Neural cell (in vitro differentiated cells): ENCODE data around the gene SEZ6L2. TPM values are rescaled to one million over a fixed set of nuclear protein-coding genes. Genes with fewer than 3 reads are reported as not detected.
"Not testable (repeated sequence)": the region's sequence is repeated elsewhere in the genome, so short reads cannot be mapped to it uniquely, and the experiment has no call there.

Experiments
- H2AFZ ChIP-seq: fragments of 200-600, 300-800 bp; sonication (generic), shearing (Covaris generic); 2 replicates; pipeline ENCODE4 v1.6.0; 2014; ENCODE audit warnings: low read depth, mild to moderate bottlenecking, antibody characterized with exemption, low read length, moderate library complexity
- H3F3A ChIP-seq: fragments of 200-600 bp; shearing (Covaris generic); 2 replicates; pipeline ENCODE4 v1.6.1; 2016; ENCODE audit warnings: mild to moderate bottlenecking, moderate library complexity, mixed read lengths, antibody characterized with exemption, low read length; ENCODE audit not compliant: insufficient read depth, poor library complexity, severe bottlenecking
- H3K27ac ChIP-seq: fragments of 200-600, 300-800 bp; sonication (generic), shearing (Covaris generic); 2 replicates; pipeline ENCODE4 v1.5.1; 2014; ENCODE audit warnings: mild to moderate bottlenecking, low read length, moderate library complexity
- H3K27me3 ChIP-seq: fragments of 300-800, 200-600 bp; sonication (generic), shearing (Covaris generic); 2 replicates; pipeline ENCODE4 v1.6.0; 2014; ENCODE audit warnings: mild to moderate bottlenecking, low read depth, low read length, moderate library complexity; ENCODE audit not compliant: insufficient read depth
- H3K36me3 ChIP-seq: fragments of 300-800, 200-600 bp; sonication (generic), shearing (Covaris generic); 2 replicates; pipeline ENCODE4 v1.5.1; 2014; ENCODE audit warnings: mild to moderate bottlenecking, antibody characterized with exemption, low read length, moderate library complexity; ENCODE audit not compliant: insufficient read depth
- H3K4me2 ChIP-seq: fragments of 300-800, 200-600 bp; sonication (generic), shearing (Covaris generic); 2 replicates; pipeline ENCODE4 v1.6.0; 2014; ENCODE audit warnings: mild to moderate bottlenecking, low read length
- H3K4me3 ChIP-seq: fragments of 300-800, 200-600 bp; sonication (generic), shearing (Covaris generic); 2 replicates; pipeline ENCODE4 v1.5.1; 2014; ENCODE audit warnings: mild to moderate bottlenecking, low read length, moderate library complexity
- H3K79me2 ChIP-seq: fragments of 200-600 bp; shearing (Covaris generic); replicated peaks from 2 replicates; pipeline ENCODE4 v1.6.0; 2014; ENCODE audit warnings: mild to moderate bottlenecking, low read length, moderate library complexity; ENCODE audit not compliant: insufficient read depth
- H3K9ac ChIP-seq: fragments of 300-800, 200-600 bp; sonication (generic), shearing (Covaris generic); 2 replicates; pipeline ENCODE4 v1.6.1; 2016; ENCODE audit warnings: mild to moderate bottlenecking, low read length, mixed read lengths
- H3K9me2 ChIP-seq: fragments of 200-600 bp; shearing (Covaris generic); 2 replicates; pipeline ENCODE4 v1.6.1; 2016; ENCODE audit warnings: mild to moderate bottlenecking, low read length, mixed read lengths; ENCODE audit not compliant: insufficient read depth
- H3K9me3 ChIP-seq: fragments of 200-600, 300-800 bp; sonication (generic), shearing (Covaris generic); 2 replicates; pipeline ENCODE4 v1.6.1; 2016; ENCODE audit warnings: mild to moderate bottlenecking, mixed run types, low read length, moderate library complexity, mixed read lengths
- H4K20me1 ChIP-seq: fragments of 200-600 bp; shearing (Covaris generic); 2 replicates; pipeline ENCODE4 v1.6.1; 2016; ENCODE audit warnings: mild to moderate bottlenecking, mixed run types; ENCODE audit not compliant: insufficient read depth
- EP300 ChIP-seq: fragments of 450-650 bp; conservative IDR thresholded peaks from 2 replicates; pipeline ENCODE4 v1.6.1; 2014; ENCODE audit warnings: antibody characterized with exemption, mild to moderate bottlenecking, moderate library complexity; ENCODE audit not compliant: poor library complexity, severe bottlenecking
- EZH2 ChIP-seq: fragments of 200-600, 300-800 bp; shearing (Covaris generic), sonication (generic); IDR thresholded peaks from 2 replicates; pipeline ENCODE4 v1.6.1; 2014; ENCODE audit warnings: antibody characterized with exemption, low read length, borderline replicate concordance, mild to moderate bottlenecking; ENCODE audit not compliant: insufficient read depth, poor library complexity, severe bottlenecking
- MXI1 ChIP-seq: fragments of 450-650 bp; conservative IDR thresholded peaks from 2 replicates; pipeline ENCODE4 v1.6.1; 2014; ENCODE audit warnings: antibody characterized with exemption, mild to moderate bottlenecking; ENCODE audit not compliant: poor library complexity, severe bottlenecking
- POLR2AphosphoS5 ChIP-seq: IDR thresholded peaks from 2 replicates; pipeline ENCODE4 v1.6.1; 2012
- RAD21 ChIP-seq: fragments of 450-650 bp; conservative IDR thresholded peaks from 2 replicates; pipeline ENCODE4 v1.6.1; 2014; ENCODE audit warnings: antibody characterized with exemption, mild to moderate bottlenecking, moderate library complexity
- SMC3 ChIP-seq: fragments of 450-650 bp; conservative IDR thresholded peaks from 2 replicates; pipeline ENCODE4 v1.6.1; 2014; ENCODE audit warnings: antibody characterized with exemption, mild to moderate bottlenecking, moderate library complexity; ENCODE audit not compliant: poor library complexity
- TAF1 ChIP-seq: IDR thresholded peaks from 2 replicates; pipeline ENCODE4 v1.6.1; 2012; ENCODE audit warnings: low read depth
- polyA plus RNA-seq: library from polyadenylated mRNA; depleted of rRNA; stranded (reverse); fragments of >200 nt; gene quantifications from 2 replicates; pipeline ENCODE4 v1.2.3, GENCODE V29; 2014
- TF ChIP-seq, protein P1 (sequence below): fragments of 450-650 bp; IDR thresholded peaks from 2 replicates; pipeline ENCODE4 v1.5.1; 2014; ENCODE audit warnings: antibody characterized with exemption, mild to moderate bottlenecking, moderate library complexity; ENCODE audit not compliant: poor library complexity, severe bottlenecking
- TF ChIP-seq, protein P2 (sequence below): IDR thresholded peaks from 2 replicates; pipeline ENCODE4 v1.6.1; 2012; ENCODE audit warnings: borderline replicate concordance

Gene SEZ6L2
- polyA plus RNA-seq, 1 donor from 2014 or later = 48.8 TPM

DNA sequence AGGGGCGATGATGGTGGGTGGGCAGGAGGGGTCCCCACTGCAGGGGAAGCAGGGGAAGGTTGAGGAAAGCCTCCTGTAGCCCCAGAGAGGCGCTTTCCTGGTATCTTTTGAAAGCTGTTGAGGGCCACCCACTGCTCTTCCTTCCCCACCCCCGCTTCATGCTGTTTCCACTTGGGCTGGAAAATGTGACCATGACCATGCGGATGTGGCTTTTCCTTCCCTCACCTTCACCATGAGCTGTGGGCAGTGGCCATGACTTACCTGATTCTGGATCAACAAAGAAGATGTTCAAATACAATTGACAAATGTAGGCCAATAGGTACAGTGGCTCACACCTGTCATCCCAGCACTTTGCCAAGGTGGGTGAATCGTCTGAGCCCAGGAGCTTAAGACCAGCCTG lies 65.3 kb downstream of the SEZ6L2 start:
- Histone ChIP-seq H3K9me2 (no peaks in the 10 kb centered on the region), H3K9ac (no peak overlapping the region), H4K20me1 (no peaks in the 10 kb centered on the region), H3F3A (no peaks in the 10 kb centered on the region), H3K79me2 (no peaks in the 10 kb centered on the region), H2AFZ (no peak overlapping the region), H3K27me3 (no peaks in the 10 kb centered on the region), H3K4me2 (no peak overlapping the region), H3K36me3 (no peaks in the 10 kb centered on the region), H3K4me3 (no peak overlapping the region), H3K9me3 (no peaks in the 10 kb centered on the region), H3K27ac (no peak overlapping the region)
- no peak for TF ChIP-seq POLR2AphosphoS5
- TF ChIP-seq RAD21 = no peak
- TF ChIP-seq EZH2 = no peak
- TF ChIP-seq, protein P1, sequence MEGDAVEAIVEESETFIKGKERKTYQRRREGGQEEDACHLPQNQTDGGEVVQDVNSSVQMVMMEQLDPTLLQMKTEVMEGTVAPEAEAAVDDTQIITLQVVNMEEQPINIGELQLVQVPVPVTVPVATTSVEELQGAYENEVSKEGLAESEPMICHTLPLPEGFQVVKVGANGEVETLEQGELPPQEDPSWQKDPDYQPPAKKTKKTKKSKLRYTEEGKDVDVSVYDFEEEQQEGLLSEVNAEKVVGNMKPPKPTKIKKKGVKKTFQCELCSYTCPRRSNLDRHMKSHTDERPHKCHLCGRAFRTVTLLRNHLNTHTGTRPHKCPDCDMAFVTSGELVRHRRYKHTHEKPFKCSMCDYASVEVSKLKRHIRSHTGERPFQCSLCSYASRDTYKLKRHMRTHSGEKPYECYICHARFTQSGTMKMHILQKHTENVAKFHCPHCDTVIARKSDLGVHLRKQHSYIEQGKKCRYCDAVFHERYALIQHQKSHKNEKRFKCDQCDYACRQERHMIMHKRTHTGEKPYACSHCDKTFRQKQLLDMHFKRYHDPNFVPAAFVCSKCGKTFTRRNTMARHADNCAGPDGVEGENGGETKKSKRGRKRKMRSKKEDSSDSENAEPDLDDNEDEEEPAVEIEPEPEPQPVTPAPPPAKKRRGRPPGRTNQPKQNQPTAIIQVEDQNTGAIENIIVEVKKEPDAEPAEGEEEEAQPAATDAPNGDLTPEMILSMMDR = no peak
- TF ChIP-seq TAF1 = no peak
- TF ChIP-seq EP300 = no peak
- TF ChIP-seq, protein P2, sequence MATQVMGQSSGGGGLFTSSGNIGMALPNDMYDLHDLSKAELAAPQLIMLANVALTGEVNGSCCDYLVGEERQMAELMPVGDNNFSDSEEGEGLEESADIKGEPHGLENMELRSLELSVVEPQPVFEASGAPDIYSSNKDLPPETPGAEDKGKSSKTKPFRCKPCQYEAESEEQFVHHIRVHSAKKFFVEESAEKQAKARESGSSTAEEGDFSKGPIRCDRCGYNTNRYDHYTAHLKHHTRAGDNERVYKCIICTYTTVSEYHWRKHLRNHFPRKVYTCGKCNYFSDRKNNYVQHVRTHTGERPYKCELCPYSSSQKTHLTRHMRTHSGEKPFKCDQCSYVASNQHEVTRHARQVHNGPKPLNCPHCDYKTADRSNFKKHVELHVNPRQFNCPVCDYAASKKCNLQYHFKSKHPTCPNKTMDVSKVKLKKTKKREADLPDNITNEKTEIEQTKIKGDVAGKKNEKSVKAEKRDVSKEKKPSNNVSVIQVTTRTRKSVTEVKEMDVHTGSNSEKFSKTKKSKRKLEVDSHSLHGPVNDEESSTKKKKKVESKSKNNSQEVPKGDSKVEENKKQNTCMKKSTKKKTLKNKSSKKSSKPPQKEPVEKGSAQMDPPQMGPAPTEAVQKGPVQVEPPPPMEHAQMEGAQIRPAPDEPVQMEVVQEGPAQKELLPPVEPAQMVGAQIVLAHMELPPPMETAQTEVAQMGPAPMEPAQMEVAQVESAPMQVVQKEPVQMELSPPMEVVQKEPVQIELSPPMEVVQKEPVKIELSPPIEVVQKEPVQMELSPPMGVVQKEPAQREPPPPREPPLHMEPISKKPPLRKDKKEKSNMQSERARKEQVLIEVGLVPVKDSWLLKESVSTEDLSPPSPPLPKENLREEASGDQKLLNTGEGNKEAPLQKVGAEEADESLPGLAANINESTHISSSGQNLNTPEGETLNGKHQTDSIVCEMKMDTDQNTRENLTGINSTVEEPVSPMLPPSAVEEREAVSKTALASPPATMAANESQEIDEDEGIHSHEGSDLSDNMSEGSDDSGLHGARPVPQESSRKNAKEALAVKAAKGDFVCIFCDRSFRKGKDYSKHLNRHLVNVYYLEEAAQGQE = no peak
- TF ChIP-seq SMC3 = no peak
- TF ChIP-seq MXI1 = no peak

DNA sequence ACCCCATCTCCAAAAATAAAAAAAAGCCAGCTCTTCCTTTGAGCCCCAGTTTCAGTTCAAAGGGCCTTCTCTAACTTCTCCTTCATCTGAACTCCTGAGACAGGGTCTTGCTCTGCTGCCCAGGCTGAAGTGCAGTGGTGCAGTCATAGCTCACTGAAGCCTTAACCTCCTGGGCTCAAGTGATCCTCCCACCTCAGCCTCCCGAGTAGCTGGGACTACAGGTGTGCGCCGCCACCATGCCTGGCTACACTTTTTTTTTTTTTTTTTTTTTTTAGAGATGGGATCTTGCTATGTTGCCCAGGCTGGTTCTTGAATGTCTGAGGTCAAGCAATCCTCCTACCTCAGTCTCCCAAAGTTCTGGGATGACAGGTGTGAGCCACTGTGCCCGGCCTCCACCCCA lies 66.1 kb downstream of the SEZ6L2 start:
- H3K9ac ChIP-seq, H3K4me3 ChIP-seq, H2AFZ ChIP-seq, H3K79me2 ChIP-seq, H3F3A ChIP-seq, H3K9me3 ChIP-seq, H3K4me2 ChIP-seq, H3K36me3 ChIP-seq, H3K9me2 ChIP-seq, H4K20me1 ChIP-seq, H3K27me3 ChIP-seq, H3K27ac ChIP-seq: not testable (repeated sequence)

DNA sequence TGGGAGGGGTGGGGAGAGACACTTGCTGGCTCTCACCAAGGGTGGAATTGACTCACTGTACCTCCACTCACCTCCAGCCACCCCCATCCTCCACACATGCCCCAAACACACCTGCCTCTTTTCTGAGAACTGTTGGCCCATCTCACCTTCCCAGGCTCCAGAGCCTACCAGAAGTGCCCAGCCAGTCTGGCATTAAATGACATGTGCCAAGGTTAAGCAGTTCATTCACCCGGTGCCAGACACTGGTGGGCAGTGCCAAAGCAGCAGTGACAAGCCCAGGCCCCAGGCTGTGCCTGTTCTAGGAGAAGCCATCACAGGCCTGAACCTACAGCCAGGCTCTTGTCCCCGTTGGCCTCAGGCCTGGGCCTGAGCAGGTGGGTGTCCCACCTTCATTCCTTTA lies 67.9 kb downstream of the SEZ6L2 start:
- H3K9me2 ChIP-seq = no peaks in the 10 kb centered on the region
- H3F3A ChIP-seq = no peaks in the 10 kb centered on the region
- H4K20me1 ChIP-seq = no peaks in the 10 kb centered on the region
- TF ChIP-seq SMC3 (no peak), TAF1 (no peak), EZH2 (no peak), POLR2AphosphoS5 (no peak), EP300 (no peak), MXI1 (no peak), RAD21 (no peak)
- TF ChIP-seq, protein P1 = no peak
- TF ChIP-seq, protein P2 = no peak
- H3K9ac ChIP-seq = no peak overlapping the region
- no peak overlapping the region for H2AFZ ChIP-seq
- no peaks in the 10 kb centered on the region for H3K79me2 ChIP-seq
- no peaks in the 10 kb centered on the region for H3K27me3 ChIP-seq
- H3K4me2 ChIP-seq = no peak overlapping the region
- no peak overlapping the region for H3K27ac ChIP-seq
- no peaks in the 10 kb centered on the region for H3K9me3 ChIP-seq
- H3K4me3 ChIP-seq = no peak overlapping the region
- H3K36me3 ChIP-seq = no peaks in the 10 kb centered on the region
